GM12872 (cell line): ENCODE measurements around the gene GGCX.

Experiments used
- TF ChIP-seq, protein P1 (sequence below): IDR thresholded peaks from 3 replicates; pipeline ENCODE4 v1.5.1; 2011; ENCODE audit warnings: low read depth, mild to moderate bottlenecking, low read length, moderate library complexity; ENCODE audit not compliant: insufficient read depth

GGCX gene

DNA sequence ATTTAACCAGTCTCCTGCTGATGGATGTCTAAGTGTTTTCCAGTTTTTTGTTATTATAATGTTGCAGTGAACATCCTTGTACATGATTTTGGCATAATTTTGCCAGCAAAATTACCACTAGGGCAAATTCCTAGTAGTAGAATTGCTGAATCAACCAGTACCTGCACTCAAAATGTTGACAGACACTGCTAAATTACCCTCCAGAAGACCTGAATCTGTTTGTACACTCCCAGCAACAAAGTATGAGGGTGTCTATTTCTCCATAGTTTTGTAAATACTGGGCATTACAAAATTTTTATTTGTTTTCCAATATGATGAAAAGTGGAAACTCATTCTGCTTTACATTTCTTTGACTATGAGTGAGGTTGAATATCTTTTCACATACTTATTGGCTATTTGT lies 33.5 kb downstream of the GGCX start:
- TF ChIP-seq, protein P1, sequence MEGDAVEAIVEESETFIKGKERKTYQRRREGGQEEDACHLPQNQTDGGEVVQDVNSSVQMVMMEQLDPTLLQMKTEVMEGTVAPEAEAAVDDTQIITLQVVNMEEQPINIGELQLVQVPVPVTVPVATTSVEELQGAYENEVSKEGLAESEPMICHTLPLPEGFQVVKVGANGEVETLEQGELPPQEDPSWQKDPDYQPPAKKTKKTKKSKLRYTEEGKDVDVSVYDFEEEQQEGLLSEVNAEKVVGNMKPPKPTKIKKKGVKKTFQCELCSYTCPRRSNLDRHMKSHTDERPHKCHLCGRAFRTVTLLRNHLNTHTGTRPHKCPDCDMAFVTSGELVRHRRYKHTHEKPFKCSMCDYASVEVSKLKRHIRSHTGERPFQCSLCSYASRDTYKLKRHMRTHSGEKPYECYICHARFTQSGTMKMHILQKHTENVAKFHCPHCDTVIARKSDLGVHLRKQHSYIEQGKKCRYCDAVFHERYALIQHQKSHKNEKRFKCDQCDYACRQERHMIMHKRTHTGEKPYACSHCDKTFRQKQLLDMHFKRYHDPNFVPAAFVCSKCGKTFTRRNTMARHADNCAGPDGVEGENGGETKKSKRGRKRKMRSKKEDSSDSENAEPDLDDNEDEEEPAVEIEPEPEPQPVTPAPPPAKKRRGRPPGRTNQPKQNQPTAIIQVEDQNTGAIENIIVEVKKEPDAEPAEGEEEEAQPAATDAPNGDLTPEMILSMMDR: no peak

DNA sequence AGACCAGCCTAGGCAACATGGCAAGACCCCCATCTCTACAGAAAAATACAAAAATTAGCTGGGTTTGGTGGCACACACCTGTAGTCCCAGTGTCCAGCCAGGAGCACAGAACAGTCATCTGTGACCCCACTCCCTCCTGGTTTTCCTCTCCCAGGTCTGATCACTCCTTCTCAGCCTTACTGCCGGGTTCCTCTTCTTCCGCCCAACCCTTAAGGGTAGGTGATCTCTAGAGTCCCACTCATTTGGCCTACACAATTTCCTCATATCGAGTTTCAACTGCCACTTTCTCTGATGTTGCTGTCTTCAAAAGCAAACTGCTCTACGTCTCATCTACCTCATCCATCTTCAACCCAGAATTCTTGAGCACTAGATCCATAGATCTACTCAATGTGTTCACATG lies 35.7 kb downstream of the GGCX start:
- TF ChIP-seq, protein P1: no peak

DNA sequence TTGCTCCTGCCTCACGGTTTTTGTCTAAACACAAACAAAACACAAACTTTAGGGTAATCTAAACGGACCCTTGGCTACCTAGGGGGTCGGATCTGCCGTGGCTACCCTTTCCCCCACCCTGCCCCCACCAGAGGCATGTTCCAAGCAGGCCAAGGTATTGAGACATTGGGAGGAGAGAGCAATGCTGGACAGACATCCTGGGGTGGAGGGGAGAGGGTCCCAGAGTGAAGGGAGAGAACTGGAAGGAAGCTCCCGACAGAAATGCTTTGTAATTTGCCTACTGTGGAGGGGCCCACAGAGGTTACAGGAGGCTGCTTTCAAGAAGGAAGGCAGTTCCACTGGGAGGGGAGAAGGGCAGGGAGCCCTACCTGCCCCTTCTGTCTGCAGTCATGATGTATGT lies 36.3 kb downstream of the GGCX start:
- TF ChIP-seq, protein P1: no peak

DNA sequence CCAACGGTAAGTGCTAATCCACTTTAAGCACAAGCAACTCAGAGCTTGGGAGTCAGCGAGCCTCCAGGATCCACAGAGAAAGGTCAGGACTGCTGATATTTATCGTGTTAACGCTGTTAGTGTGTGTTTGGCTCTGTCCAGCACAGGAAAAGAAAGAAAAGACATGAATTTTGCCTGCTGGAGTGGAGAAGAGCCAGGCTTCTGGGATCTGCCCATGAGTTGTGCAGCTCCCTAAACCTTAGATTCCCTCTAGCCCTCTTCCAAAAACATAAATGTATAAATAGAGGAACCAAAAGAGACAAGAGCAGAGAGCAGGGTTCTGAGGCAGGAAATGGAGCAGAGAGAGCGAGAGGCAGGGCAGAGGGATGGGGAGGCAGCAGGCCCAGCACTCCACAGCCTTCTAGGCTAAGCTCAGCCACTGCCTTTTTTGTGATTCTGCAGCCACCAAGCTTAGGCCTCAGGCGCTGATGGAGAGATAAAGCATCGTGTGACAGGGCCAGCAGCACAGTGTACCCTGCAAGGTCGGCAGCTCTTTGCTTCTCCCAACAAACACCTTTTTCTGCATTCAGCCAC lies 36.9 kb downstream of the GGCX start:
- TF ChIP-seq, protein P1: no peak

DNA sequence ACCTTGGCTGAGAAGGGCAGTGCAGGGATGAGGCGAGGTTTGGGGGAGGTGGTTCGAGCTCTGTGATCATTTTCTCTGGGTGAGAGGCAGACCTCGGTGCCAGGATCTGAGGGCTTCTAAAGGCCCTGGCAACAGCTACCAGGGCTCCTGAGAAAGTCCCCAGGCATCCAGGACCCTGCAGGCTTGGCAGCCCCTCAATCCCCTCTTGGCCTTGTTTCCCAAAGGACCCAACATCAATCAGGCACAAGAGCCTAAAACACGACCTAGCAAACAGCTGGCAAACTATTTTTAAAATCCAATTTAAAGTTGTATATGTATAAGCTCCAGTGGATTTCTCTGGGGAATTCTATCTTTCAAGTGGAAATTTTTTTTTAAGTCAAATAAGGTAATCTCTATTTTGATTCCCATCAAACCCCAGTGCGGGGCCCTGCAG lies 37.4 kb downstream of the GGCX start:
- TF ChIP-seq, protein P1: no peak

DNA sequence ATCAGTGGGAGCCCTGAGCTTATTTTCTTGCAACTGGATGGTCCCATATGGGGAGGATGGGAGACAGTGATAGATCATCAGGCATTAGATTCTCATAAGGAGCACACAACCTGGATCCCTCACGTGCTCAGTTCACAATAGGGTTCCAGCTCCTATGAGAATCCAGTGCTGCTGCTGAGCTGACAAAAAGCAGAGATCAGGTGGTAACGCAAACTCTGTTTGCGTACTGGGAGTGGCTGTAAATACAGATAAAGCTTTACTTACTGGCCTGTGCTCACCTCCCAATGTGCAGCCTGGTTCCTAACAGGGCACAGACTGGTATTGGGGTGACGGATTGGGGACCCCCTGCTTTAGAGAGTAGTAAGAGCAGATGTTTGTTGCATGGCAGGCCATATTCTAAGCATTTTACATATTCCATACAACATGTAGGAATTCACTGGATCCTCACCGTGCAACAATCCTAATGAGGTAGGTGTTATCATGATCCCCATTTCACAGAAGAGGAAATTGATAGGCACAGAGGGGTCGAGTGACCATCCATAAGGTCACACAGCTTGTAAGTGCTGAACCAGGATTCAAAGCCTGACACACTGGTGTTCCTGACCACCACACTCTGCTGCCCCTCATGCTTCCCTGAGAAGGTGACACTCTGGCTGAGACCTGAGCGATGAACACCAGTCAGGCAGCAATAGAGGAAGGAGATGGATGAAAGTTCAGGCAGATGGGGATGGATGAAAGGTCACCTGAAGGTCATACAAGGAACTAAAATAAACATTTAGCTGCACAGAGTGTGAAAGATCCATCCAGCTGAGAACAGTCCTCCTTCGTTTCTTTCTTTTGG lies 38.0 kb downstream of the GGCX start:
- TF ChIP-seq, protein P1: no peak

DNA sequence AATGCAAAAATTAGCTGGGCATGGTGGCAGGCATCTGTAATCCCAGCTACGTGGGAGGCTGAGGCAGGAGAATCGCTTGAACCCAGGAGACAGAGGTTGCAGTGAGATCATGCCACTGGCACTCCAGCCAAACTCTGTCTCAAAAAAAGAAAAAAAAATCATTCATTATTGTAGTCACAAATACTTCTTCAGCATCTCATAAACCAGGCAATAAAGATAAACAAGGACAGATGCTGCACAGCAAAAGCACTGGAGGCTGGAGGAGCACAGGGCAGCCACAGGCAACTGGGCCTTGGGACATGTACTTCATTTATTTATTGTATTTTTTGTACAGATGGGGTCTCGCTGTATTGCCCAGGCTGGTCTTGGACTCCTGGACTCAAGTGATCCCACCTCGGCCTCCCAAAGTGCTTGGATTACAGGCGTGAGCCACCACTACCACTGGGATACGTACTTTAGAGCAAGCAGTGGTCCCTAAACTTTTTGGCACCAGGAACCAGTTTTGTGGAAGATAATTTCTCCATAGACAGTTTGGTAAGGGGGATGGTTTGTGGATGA lies 39.1 kb downstream of the GGCX start:
- TF ChIP-seq, protein P1: no peak
